HEK293 (cell line): Measurements from ENCODE around the gene ANXA3.

Experiments
- CTCF ChIA-PET: fragments of 350-600 bp; formaldehyde crosslinking; extraction: SDS; loops from one replicate; lab custom pipeline; 2021; ENCODE audit warnings: antibody characterized with exemption; lab: Yijun Ruan, JAX
- POLR2A ChIA-PET: fragments of 300-600 bp; formaldehyde crosslinking; extraction: SDS; loops from one replicate; lab custom pipeline; 2020; ENCODE audit warnings: antibody characterized with exemption, inconsistent platforms; lab: Yijun Ruan, JAX
- H3K27ac ChIP-seq: fragments of 200-500 bp; sonication (Bioruptor generic); 2 replicates; pipeline ENCODE4 v1.5.1; 2014; ENCODE audit warnings: low read depth, low read length, control low read depth, inconsistent platforms; ENCODE audit errors: extremely low read depth
- H3K36me3 ChIP-seq, 2 experiments: fragments of 200-500 bp in 1 of 2; sonication (Bioruptor generic) in 1 of 2; 1 replicate in 1 of 2; 2 replicates in 1 of 2; pipeline ENCODE4 v1.5.1; 2014 to 2017; ENCODE audit warnings: inconsistent platforms in 2 of 2, low read length in 2 of 2; ENCODE audit not compliant: control insufficient read depth in 2 of 2, insufficient read depth in 1 of 2
- H3K4me1 ChIP-seq: fragments of 200-500 bp; sonication (Bioruptor generic); 2 replicates; pipeline ENCODE4 v1.5.1; 2014; ENCODE audit warnings: mild to moderate bottlenecking, low read length, inconsistent platforms; ENCODE audit not compliant: control insufficient read depth, insufficient read depth
- H3K4me3 ChIP-seq: 2 replicates; pipeline ENCODE4 v1.5.1; 2011; ENCODE audit warnings: low read depth, mild to moderate bottlenecking, control low read depth, low read length, moderate library complexity
- H3K9me3 ChIP-seq: fragments of 200-500 bp; sonication (Bioruptor generic); 2 replicates; pipeline ENCODE4 v1.5.1; 2014; ENCODE audit warnings: low read depth, low read length, inconsistent platforms; ENCODE audit not compliant: control insufficient read depth, insufficient read depth
- ELK4 ChIP-seq: IDR thresholded peaks from 2 replicates; pipeline ENCODE4 v1.6.1; 2011; ENCODE audit warnings: mild to moderate bottlenecking, low read depth, low read length, borderline replicate concordance
- KLF9 ChIP-seq: fragments of 450-650 bp; formaldehyde crosslinking; IDR thresholded peaks from 2 replicates; pipeline ENCODE4 v1.5.1; 2016; ENCODE audit warnings: missing biosample characterization, missing genetic modification characterization, low read depth
- PRDM1 ChIP-seq: fragments of 450-650 bp; formaldehyde crosslinking; IDR thresholded peaks from 2 replicates; pipeline ENCODE4; 2016; ENCODE audit warnings: missing biosample characterization, missing genetic modification characterization
- PRDM4 ChIP-seq: fragments of 450-650 bp; formaldehyde crosslinking; IDR thresholded peaks from 2 replicates; pipeline ENCODE4 v1.5.1; 2017; ENCODE audit warnings: missing biosample characterization, missing genetic modification characterization
- TCF7L2 ChIP-seq: IDR thresholded peaks from 2 replicates; pipeline ENCODE4 v1.6.1; 2011; ENCODE audit warnings: low read depth, mild to moderate bottlenecking, inconsistent platforms, low read length, moderate library complexity, borderline replicate concordance
- ZBTB44 ChIP-seq: fragments of 450-650 bp; IDR thresholded peaks from 2 replicates; pipeline ENCODE4 v1.5.1; 2018; ENCODE audit warnings: missing biosample characterization, mild to moderate bottlenecking, missing genetic modification characterization
- ZNF10 ChIP-seq: fragments of 450-650 bp; formaldehyde crosslinking; IDR thresholded peaks from 2 replicates; pipeline ENCODE4 v1.5.1; 2017; ENCODE audit warnings: missing biosample characterization, missing genetic modification characterization
- ZNF140 ChIP-seq: fragments of 450-650 bp; formaldehyde crosslinking; IDR thresholded peaks from 2 replicates; pipeline ENCODE4 v1.5.1; 2016; ENCODE audit warnings: missing biosample characterization, missing genetic modification characterization
- ZNF16 ChIP-seq: fragments of 450-650 bp; formaldehyde crosslinking; IDR thresholded peaks from 2 replicates; pipeline ENCODE4 v1.5.1; 2016; ENCODE audit warnings: low read depth, missing biosample characterization, missing genetic modification characterization
- ZNF169 ChIP-seq: fragments of 450-650 bp; formaldehyde crosslinking; IDR thresholded peaks from 2 replicates; pipeline ENCODE4 v1.5.1; 2016; ENCODE audit warnings: missing biosample characterization, missing genetic modification characterization
- ZNF221 ChIP-seq: fragments of 450-650 bp; formaldehyde crosslinking; IDR thresholded peaks from 2 replicates; pipeline ENCODE4 v1.5.1; 2017; ENCODE audit warnings: missing biosample characterization, missing genetic modification characterization, borderline replicate concordance
- ZNF302 ChIP-seq: fragments of 450-650 bp; formaldehyde crosslinking; IDR thresholded peaks from 2 replicates; pipeline ENCODE4 v1.5.1; 2016; ENCODE audit warnings: missing biosample characterization, missing genetic modification characterization, low read depth
- ZNF449 ChIP-seq: fragments of 450-650 bp; formaldehyde crosslinking; IDR thresholded peaks from 2 replicates; pipeline ENCODE4 v1.5.1; 2017; ENCODE audit warnings: missing biosample characterization, mild to moderate bottlenecking, missing genetic modification characterization, moderate library complexity
- ZNF560 ChIP-seq: fragments of 450-650 bp; formaldehyde crosslinking; IDR thresholded peaks from 2 replicates; pipeline ENCODE4 v1.5.1; 2017; ENCODE audit warnings: missing biosample characterization, missing genetic modification characterization, borderline replicate concordance
- ZNF596 ChIP-seq: fragments of 450-650 bp; IDR thresholded peaks from 2 replicates; pipeline ENCODE4 v1.5.0; 2018; ENCODE audit warnings: missing biosample characterization, mild to moderate bottlenecking, missing genetic modification characterization, moderate library complexity
- ZNF768 ChIP-seq: fragments of 450-650 bp; formaldehyde crosslinking; IDR thresholded peaks from 2 replicates; pipeline ENCODE4 v1.5.1; 2018; ENCODE audit warnings: missing biosample characterization, mild to moderate bottlenecking, missing genetic modification characterization
- ZNF785 ChIP-seq: fragments of 450-650 bp; formaldehyde crosslinking; IDR thresholded peaks from 2 replicates; pipeline ENCODE4 v1.5.1; 2016; ENCODE audit warnings: missing biosample characterization, missing genetic modification characterization
- ZNF837 ChIP-seq: fragments of 450-650 bp; formaldehyde crosslinking; IDR thresholded peaks from 2 replicates; pipeline ENCODE4 v1.5.1; 2016; ENCODE audit warnings: missing biosample characterization, missing genetic modification characterization
- TF ChIP-seq, protein P1 (sequence below): fragments of 450-650 bp; IDR thresholded peaks from 2 replicates; pipeline ENCODE4 v1.5.1; 2018; ENCODE audit warnings: missing biosample characterization, missing genetic modification characterization
- TF ChIP-seq, protein P2 (sequence below): fragments of 450-650 bp; formaldehyde crosslinking; IDR thresholded peaks from 2 replicates; pipeline ENCODE4 v1.5.1; 2016; ENCODE audit warnings: missing biosample characterization, missing genetic modification characterization

ANXA3 gene

GRCh38 chr4:78542373-78542772, 9.2 kb upstream of the ANXA3 start (continued):
- TF ChIP-seq PRDM4 (no peak), ZNF560 (tag by site-specific recombination) (no peak), ZNF596 (tag by site-specific recombination) (no peak), ELK4 (no peak), ZNF140 (no peak), PRDM1 (tag by site-specific recombination) (no peak), ZNF768 (tag by site-specific recombination) (no peak), ZNF837 (tag by site-specific recombination) (no peak), ZBTB44 (tag by site-specific recombination) (no peak), ZNF785 (tag by site-specific recombination) (no peak), TCF7L2 (no peak), ZNF221 (no peak), ZNF449 (tag by site-specific recombination) (no peak)
- TF ChIP-seq, protein P1, sequence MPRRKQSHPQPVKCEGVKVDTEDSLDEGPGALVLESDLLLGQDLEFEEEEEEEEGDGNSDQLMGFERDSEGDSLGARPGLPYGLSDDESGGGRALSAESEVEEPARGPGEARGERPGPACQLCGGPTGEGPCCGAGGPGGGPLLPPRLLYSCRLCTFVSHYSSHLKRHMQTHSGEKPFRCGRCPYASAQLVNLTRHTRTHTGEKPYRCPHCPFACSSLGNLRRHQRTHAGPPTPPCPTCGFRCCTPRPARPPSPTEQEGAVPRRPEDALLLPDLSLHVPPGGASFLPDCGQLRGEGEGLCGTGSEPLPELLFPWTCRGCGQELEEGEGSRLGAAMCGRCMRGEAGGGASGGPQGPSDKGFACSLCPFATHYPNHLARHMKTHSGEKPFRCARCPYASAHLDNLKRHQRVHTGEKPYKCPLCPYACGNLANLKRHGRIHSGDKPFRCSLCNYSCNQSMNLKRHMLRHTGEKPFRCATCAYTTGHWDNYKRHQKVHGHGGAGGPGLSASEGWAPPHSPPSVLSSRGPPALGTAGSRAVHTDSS (tag by site-specific recombination): no peak

DNA sequence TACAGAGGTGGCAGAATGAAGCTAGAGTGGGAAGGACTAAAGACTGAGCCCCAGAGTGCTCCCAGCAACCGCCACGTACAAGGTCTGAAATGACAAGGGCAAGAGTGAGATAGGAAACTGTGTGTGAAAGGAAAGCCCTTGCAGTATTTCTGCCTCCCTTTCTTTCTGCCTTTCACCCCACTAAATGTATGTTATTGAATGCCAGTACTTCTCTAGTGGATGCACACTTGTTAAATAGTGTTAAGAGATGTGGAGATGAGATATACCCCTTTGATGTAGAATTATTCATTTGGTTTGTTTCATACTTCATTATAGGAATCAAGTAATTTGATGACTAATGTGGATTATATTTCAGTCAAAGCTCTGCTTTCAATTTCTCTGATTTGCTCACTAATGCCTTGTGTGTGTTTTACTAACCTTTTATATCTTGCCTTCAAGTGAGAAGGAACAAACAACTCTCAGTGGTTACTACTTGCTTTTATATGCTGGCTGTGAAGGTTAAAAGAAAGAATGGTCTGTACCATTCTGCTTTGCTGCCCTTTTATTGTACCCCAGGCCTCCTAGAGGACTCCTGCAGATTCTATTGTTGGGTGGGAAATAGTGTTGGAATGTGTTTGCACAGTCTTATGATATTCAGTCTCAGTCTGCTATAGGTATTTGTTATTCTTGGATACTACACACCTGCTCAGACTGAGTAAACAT, 8.0 kb upstream of the ANXA3 start:
- POLR2A ChIA-PET: no interaction called here
- no peak overlapping the region for H3K4me3 ChIP-seq
- CTCF ChIA-PET: interaction anchor here (0.6 kb wide), 1 partner anchor 27 kb away, joined by 3 read pairs; no protein-coding TSS in a partner anchor

More for the DNA sequence above, 8.0 kb upstream of the ANXA3 start:
- H3K9me3 ChIP-seq: no peaks in the 10 kb centered on the region
- H3K4me1 ChIP-seq: no peaks in the 10 kb centered on the region
- peaks cover 0 to 4% of the 10 kb centered on the region in 2 experiments; a peak in 1 of 3 replicates for H3K36me3 ChIP-seq
- no peak overlapping the region for H3K27ac ChIP-seq
- TF ChIP-seq, protein P2, sequence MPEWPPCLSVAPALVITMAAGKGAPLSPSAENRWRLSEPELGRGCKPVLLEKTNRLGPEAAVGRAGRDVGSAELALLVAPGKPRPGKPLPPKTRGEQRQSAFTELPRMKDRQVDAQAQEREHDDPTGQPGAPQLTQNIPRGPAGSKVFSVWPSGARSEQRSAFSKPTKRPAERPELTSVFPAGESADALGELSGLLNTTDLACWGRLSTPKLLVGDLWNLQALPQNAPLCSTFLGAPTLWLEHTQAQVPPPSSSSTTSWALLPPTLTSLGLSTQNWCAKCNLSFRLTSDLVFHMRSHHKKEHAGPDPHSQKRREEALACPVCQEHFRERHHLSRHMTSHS: no peak
- TF ChIP-seq ZNF169 (tag by site-specific recombination): no peak
- no peak for TF ChIP-seq ZNF16 (tag by site-specific recombination)
- no peak for TF ChIP-seq KLF9 (tag by site-specific recombination)
- TF ChIP-seq ZNF10 (tag by site-specific recombination): no peak
- no peak for TF ChIP-seq ZNF221
- no peak for TF ChIP-seq ZNF302 (tag by site-specific recombination)
